Thyroid gland (tissue), 4 donors: Measurements from ENCODE around the gene FAM76B. TPM values are rescaled to one million over a fixed set of nuclear protein-coding genes. Genes with fewer than 3 reads are reported as not detected.
"Not testable (repeated sequence)": the region's sequence is repeated elsewhere in the genome, so short reads cannot be mapped to it uniquely, and the experiment has no call there.

Experiments
- DNase-seq, 2 donors: peaks; one replicate each; pipeline ENCODE4 v3.0.0-alpha.2; 2019
- H3K27ac ChIP-seq, 3 donors: fragments of 200-600 bp; sonication (generic); 1 replicate in 2 of 3; 2 replicates in 1 of 3; pipeline ENCODE4 v1.5.1; 2016 to 2019; ENCODE audit warnings: mild to moderate bottlenecking in 1 of 3, moderate library complexity in 1 of 3
- H3K27me3 ChIP-seq: fragments of 200-600 bp; sonication (generic); one replicate; pipeline ENCODE4 v1.5.1; 2019
- H3K36me3 ChIP-seq, 2 donors: fragments of 200-600 bp; sonication (generic); one replicate each; pipeline ENCODE4 v1.5.1; 2016 to 2019
- H3K4me1 ChIP-seq, 2 donors: fragments of 200-600 bp; sonication (generic); one replicate each; pipeline ENCODE4 v1.5.1; 2017 to 2019
- H3K4me3 ChIP-seq, 3 donors: fragments of 200-600 bp; sonication (generic); replicated peaks in 1 of 3; 1 replicate in 2 of 3; 2 replicates in 1 of 3; pipeline ENCODE4 v1.5.1; 2016; ENCODE audit warnings: mild to moderate bottlenecking in 1 of 3
- H3K9me3 ChIP-seq: fragments of 200-600 bp; sonication (generic); one replicate; pipeline ENCODE4 v1.5.1; 2017
- CTCF ChIP-seq, 6 experiments: fragments of 200-600 bp in 3 of 6; fragments of 450-650 bp in 3 of 6; sonication (generic) in 3 of 6; IDR thresholded peaks; one replicate each; pipeline ENCODE4 v1.5.1; 2016 to 2019; ENCODE audit warnings: antibody characterized with exemption in 6 of 6, mild to moderate bottlenecking in 2 of 6, inconsistent platforms in 1 of 6, moderate library complexity in 1 of 6
- POLR2A ChIP-seq, 2 donors: fragments of 450-650 bp; IDR thresholded peaks; one replicate each; pipeline ENCODE4 v1.6.1; 2017; ENCODE audit warnings: antibody characterized with exemption in 2 of 2, mild to moderate bottlenecking in 2 of 2, moderate library complexity in 1 of 2
- WGBS, 2 donors: methylation state at CpG; one replicate each; pipeline ENCODE4 v1.1.5; 2017; 5-methylcytosine and 5-hydroxymethylcytosine counted together
- intact Hi-C: fragments of 100-400 bp; cut with DNase I; formaldehyde crosslinking; loops from one replicate; pipeline ENCODE4 v1.15.1; 2023
- total RNA-seq, 4 donors: library from RNA; depleted of rRNA; stranded (reverse); fragments of >200 nt; gene quantifications; one replicate each; pipeline ENCODE4 v1.2.3, GENCODE V29; 2016

The FAM76B gene
- total RNA-seq, 4 donors from 2014 or later, result 37.4 to 61.9 (median 46.8) TPM

GRCh38 chr11:95831198-95831883 lies 41.8 kb upstream of the FAM76B start:
- DNase-seq, result no peak
- no peak overlapping the region for H3K4me3 ChIP-seq
- H3K27ac ChIP-seq, result no peak overlapping the region
- intact Hi-C loops, result no loop called here
- peaks cover 14 to 39% of the 10 kb centered on the region in 2 donors for H3K36me3 ChIP-seq
- no peaks in the 10 kb centered on the region for H3K4me1 ChIP-seq
- 90 to 93% methylated on average over 2 of the region's 2 CpGs for WGBS, 2 donors
- no peaks in the 10 kb centered on the region for H3K27me3 ChIP-seq
- TF ChIP-seq CTCF (IDR thresholded peaks at IDR 0.05), result no peak
- no peaks in the 10 kb centered on the region for H3K9me3 ChIP-seq

- no peak overlapping the region for H3K27ac ChIP-seq
- H3K27me3 ChIP-seq, result no peaks in the 10 kb centered on the region
- intact Hi-C loops, result no loop called here
- peaks cover 7 to 30% of the 10 kb centered on the region in 2 donors for H3K36me3 ChIP-seq
- H3K4me3 ChIP-seq, result no peak overlapping the region
- no peaks in the 10 kb centered on the region for H3K9me3 ChIP-seq
- no peaks in the 10 kb centered on the region for H3K4me1 ChIP-seq
- TF ChIP-seq POLR2A (IDR thresholded peaks at IDR 0.05), result no peak
- TF ChIP-seq CTCF (IDR thresholded peaks at IDR 0.05), result no peak
- 98 to 99% methylated on average over 1 of the region's 1 CpG for WGBS, 2 donors
- no peak for DNase-seq
Measured at GRCh38 chr11:95829580-95830259, 40.1 kb upstream of the FAM76B start.

DNA sequence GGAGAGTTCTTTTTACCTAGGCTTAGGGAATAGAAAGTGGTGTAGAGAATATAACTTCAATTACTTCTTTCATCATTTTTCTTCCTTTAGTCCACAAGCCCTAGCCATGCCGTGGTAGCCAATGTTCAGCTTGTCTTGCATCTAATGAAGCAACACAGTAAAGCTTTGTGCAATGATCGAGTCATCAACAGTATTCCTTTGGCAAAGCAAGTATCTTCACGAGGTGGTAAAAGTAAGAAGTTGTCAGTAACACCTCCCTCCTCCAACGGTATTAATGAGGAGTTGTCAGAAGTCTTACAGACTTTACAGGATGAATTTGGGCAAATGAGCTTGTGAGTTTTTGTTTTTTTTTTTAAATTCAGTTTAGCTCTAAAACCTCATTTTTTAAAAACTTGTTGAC lies 38.1 kb upstream of the FAM76B start:
- intact Hi-C loops, result no loop called here
- H3K36me3 ChIP-seq, result peaks cover 0 to 29% of the 10 kb centered on the region in 2 donors

GRCh38 chr11:95821640-95822039 lies 32.1 kb upstream of the FAM76B start:
- H3K4me1 ChIP-seq, result no peaks in the 10 kb centered on the region
- intact Hi-C loops, result no loop called here
- TF ChIP-seq CTCF (IDR thresholded peaks at IDR 0.05) (no peak), POLR2A (IDR thresholded peaks at IDR 0.05) (no peak)
- DNase-seq, result no peak
- no peaks in the 10 kb centered on the region for H3K27me3 ChIP-seq
- H3K9me3 ChIP-seq, result no peaks in the 10 kb centered on the region
- WGBS, 2 donors, result 89 to 94% methylated on average over 2 of the region's 2 CpGs
- H3K27ac ChIP-seq, result no peak overlapping the region
- H3K36me3 ChIP-seq, result peaks cover 0 to 8% of the 10 kb centered on the region in 2 donors
- no peak overlapping the region for H3K4me3 ChIP-seq

More for the DNA sequence above, 38.1 kb upstream of the FAM76B start:
- Histone ChIP-seq H3K4me3 (no peak overlapping the region), H3K4me1 (no peaks in the 10 kb centered on the region), H3K9me3 (no peaks in the 10 kb centered on the region), H3K27me3 (no peaks in the 10 kb centered on the region), H3K27ac (no peak overlapping the region)
- TF ChIP-seq POLR2A (IDR thresholded peaks at IDR 0.05) (no peak), CTCF (IDR thresholded peaks at IDR 0.05) (no peak)
- WGBS, 2 donors, result 92 to 97% methylated on average over 4 of the region's 4 CpGs
- DNase-seq, result no peak

DNA sequence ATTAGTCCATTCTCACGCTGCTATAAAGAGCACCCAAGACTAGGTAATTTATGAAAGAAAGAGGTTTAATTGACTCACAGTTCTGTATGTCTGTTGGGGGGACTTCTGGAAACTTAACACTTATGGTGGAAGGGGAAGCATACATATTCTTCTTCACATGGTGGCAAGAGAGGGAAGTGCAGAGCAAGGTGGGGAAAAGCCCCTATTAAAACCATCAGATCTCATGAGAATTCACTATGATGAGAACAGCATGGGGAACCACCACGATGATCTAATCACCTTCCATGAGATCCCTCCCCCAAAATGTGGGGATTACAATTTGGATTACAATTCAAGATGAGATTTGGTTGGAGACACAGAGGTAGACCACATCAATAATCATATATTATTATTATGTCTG lies 26.5 kb upstream of the FAM76B start:
- WGBS, 2 donors, result 99 to 100% methylated on average over 2 of the region's 2 CpGs
- TF ChIP-seq POLR2A (IDR thresholded peaks at IDR 0.05) (no peak), CTCF (IDR thresholded peaks at IDR 0.05) (no peak)
- intact Hi-C loops, result no loop called here
- Histone ChIP-seq H3K9me3 (no peaks in the 10 kb centered on the region), H3K4me1 (no peaks in the 10 kb centered on the region), H3K27ac (no peak overlapping the region), H3K36me3 (peaks cover 0 to 9% of the 10 kb centered on the region in 2 donors), H3K27me3 (no peaks in the 10 kb centered on the region), H3K4me3 (no peak overlapping the region)
- no peak for DNase-seq

GRCh38 chr11:95811052-95811451 lies 21.5 kb upstream of the FAM76B start:
- DNase-seq, H3K4me3 ChIP-seq, intact Hi-C loops, H3K4me1 ChIP-seq, H3K9me3 ChIP-seq, H3K27me3 ChIP-seq, H3K36me3 ChIP-seq, H3K27ac ChIP-seq: not testable (repeated sequence)
- WGBS, 2 donors, result 94 to 99% methylated on average over 4 of the region's 4 CpGs

- intact Hi-C loops, H3K9me3 ChIP-seq, H3K36me3 ChIP-seq, H3K4me1 ChIP-seq, H3K27me3 ChIP-seq, H3K4me3 ChIP-seq, DNase-seq, H3K27ac ChIP-seq: not testable (repeated sequence)
- 95 to 100% methylated on average over 2 to 6 of the region's 6 CpGs for WGBS, 2 donors
Measured at GRCh38 chr11:95806464-95806863, 16.9 kb upstream of the FAM76B start.
